GM12865 (cell line): ENCODE data around the gene TNK2.

ENCODE experiments used
- DNase-seq: peaks from one replicate; pipeline ENCODE4 v3.0.0; 2010; ENCODE audit warnings: low read depth
- H3K4me3 ChIP-seq: 2 replicates; pipeline ENCODE4 v1.5.1; 2011; ENCODE audit warnings: mild to moderate bottlenecking, low read depth, low read length, control low read depth
- TF ChIP-seq, protein P1 (sequence below): IDR thresholded peaks from 2 replicates; pipeline ENCODE4 v1.5.1; 2011; ENCODE audit warnings: low read length, control low read depth, low read depth, inconsistent platforms; ENCODE audit not compliant: insufficient read depth; ENCODE audit errors: missing control alignments

Gene TNK2

GRCh38 chr3:195870937-195871336 lies 37.4 kb downstream of the TNK2 start:
- DNase-seq = no peak
- no peak overlapping the region for H3K4me3 ChIP-seq
- TF ChIP-seq, protein P1, sequence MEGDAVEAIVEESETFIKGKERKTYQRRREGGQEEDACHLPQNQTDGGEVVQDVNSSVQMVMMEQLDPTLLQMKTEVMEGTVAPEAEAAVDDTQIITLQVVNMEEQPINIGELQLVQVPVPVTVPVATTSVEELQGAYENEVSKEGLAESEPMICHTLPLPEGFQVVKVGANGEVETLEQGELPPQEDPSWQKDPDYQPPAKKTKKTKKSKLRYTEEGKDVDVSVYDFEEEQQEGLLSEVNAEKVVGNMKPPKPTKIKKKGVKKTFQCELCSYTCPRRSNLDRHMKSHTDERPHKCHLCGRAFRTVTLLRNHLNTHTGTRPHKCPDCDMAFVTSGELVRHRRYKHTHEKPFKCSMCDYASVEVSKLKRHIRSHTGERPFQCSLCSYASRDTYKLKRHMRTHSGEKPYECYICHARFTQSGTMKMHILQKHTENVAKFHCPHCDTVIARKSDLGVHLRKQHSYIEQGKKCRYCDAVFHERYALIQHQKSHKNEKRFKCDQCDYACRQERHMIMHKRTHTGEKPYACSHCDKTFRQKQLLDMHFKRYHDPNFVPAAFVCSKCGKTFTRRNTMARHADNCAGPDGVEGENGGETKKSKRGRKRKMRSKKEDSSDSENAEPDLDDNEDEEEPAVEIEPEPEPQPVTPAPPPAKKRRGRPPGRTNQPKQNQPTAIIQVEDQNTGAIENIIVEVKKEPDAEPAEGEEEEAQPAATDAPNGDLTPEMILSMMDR = no peak

DNA sequence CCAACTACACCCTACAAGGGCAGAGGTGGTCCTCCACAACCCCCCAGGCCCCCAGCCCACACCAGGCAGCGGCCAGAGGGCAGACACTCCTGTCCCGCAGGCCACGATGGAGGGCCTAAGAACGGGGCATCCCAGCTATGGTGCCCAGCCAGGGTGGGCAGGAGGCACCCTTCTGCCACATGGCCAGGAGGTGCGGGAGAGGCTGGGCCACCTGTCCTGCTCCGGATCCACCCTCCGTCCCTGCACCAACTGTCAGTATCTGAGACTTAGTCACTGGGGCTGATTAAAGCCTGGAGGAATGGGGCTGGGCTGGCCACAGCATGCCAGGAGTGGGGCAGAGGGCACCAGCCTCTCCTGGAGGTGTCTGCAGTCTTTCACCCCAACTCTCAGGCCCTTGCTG lies 37.9 kb downstream of the TNK2 start:
- H3K4me3 ChIP-seq = no peak overlapping the region
- TF ChIP-seq, protein P1 = no peak
- no peak for DNase-seq

DNA sequence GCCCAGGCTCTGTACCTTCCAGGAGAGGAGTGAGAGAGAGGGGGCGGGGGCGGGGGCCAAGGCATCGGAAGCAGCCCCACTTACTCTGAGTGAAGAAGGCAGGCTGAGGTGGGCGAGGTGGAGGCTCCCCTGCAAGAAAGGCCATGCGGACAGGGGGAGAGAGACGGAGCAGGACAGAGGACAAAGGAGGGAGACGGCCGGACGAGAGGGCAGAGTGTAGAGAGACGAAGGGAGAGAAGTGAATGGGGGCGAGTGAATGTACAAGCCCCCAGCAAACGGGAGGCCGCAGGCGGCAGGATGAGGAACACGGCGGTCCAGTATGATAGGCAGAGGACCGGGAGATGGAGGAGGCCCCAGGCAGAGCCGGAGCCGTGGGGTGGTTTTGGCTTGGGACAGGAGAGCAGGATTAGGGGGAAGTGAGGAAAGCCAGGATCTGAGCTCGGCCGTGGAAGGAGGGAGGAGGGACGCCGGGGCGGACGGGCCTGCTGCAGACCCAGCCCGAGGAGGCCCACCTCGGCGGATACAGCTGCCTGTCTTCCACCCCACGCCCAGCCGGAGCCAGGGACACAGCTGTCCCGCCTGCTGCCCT lies 38.8 kb downstream of the TNK2 start:
- no peak overlapping the region for H3K4me3 ChIP-seq
- TF ChIP-seq, protein P1 = no peak
- DNase-seq = no peak

GRCh38 chr3:195868866-195869412 lies 39.4 kb downstream of the TNK2 start:
- TF ChIP-seq, protein P1 = no peak
- no peak for DNase-seq
- H3K4me3 ChIP-seq = no peak overlapping the region

DNA sequence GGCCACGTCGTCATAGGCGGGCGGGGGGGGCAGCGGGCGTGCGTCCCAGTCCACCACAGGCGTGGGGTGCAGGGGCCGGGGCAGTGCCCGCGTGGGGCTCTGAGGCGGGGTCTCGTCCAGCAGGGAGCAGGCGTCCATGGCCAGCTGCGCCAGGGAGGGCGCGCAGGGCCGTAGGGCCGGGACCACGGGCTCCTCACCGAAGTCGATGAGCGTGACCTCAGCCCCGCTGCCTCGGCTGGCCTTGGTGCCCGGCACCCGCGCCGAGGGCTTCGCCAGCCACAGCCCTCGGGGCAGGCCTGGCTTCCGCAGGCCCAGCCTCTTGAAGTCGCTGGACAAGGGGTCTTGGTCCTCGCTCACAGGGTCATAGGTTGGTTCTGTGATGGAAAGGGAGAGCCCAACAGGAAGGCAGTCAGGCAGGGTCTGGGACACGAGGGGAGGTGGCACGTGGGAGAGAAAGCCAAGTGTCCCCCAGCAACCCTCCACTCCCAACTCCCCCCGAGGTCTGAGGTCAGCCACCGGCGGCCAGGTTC lies 40.0 kb downstream of the TNK2 start:
- TF ChIP-seq, protein P1 = no peak
- no peak overlapping the region for H3K4me3 ChIP-seq
- DNase-seq = no peak

- DNase-seq = no peak
- TF ChIP-seq, protein P1 = no peak
- no peak overlapping the region for H3K4me3 ChIP-seq
Measured at GRCh38 chr3:195867631-195868335, 40.6 kb downstream of the TNK2 start.
